CD4-positive, alpha-beta T cell (primary cell): ENCODE data around the gene DISP3. TPM values are rescaled to one million over a fixed set of nuclear protein-coding genes. Genes with fewer than 3 reads are reported as not detected.

Experiments
- ATAC-seq: fragments of 200-7000 bp; cut with Tn5 transposase; one replicate; pipeline ENCODE4 v1.10.0; 2022; ENCODE audit warnings: mild to moderate bottlenecking; ENCODE audit not compliant: poor library complexity
- CTCF ChIA-PET: fragments of 350-600 bp; sonication (Branson Sonifier 250); formaldehyde crosslinking; loops from one replicate; lab custom pipeline; 2021; ENCODE audit warnings: antibody characterized with exemption, inconsistent platforms; lab: Charles Lee
- POLR2A ChIA-PET: fragments of 350-600 bp; sonication (Branson Sonifier 250); formaldehyde crosslinking; loops from one replicate; lab custom pipeline; 2021; ENCODE audit warnings: antibody characterized with exemption, inconsistent platforms; lab: Charles Lee
- DNase-seq, 14 experiments: peaks; one replicate each; pipeline ENCODE4 v3.0.0-alpha.2; 2013 to 2020; ENCODE audit warnings: mixed read lengths in 2 of 14
- H3K27ac ChIP-seq, 2 donors: one replicate each; pipeline versions ENCODE4 v1.5.1 to v1.7.0; 2013; ENCODE audit warnings: low read length in 2 of 2, low read depth in 1 of 2, mild to moderate bottlenecking in 1 of 2
- H3K27me3 ChIP-seq, 2 experiments: 1 replicate in 1 of 2; 2 replicates in 1 of 2; pipeline versions ENCODE4 v1.6.1 to v1.7.0; 2013; ENCODE audit warnings: low read length in 2 of 2, control low read depth in 1 of 2, mild to moderate bottlenecking in 1 of 2, moderate library complexity in 1 of 2; ENCODE audit not compliant: insufficient read depth in 2 of 2, control insufficient read depth in 1 of 2
- H3K36me3 ChIP-seq: one replicate; pipeline ENCODE4 v1.6.1; 2013; ENCODE audit warnings: low read length, control low read depth; ENCODE audit not compliant: insufficient read depth
- H3K4me1 ChIP-seq: one replicate; pipeline ENCODE4 v1.6.1; 2013; ENCODE audit warnings: low read length, control low read depth; ENCODE audit not compliant: insufficient read depth
- H3K4me3 ChIP-seq: one replicate; pipeline ENCODE4 v1.5.1; 2013; ENCODE audit warnings: mild to moderate bottlenecking, low read length, moderate library complexity
- H3K9me3 ChIP-seq, 2 experiments: 1 replicate in 1 of 2; 2 replicates in 1 of 2; pipeline versions ENCODE4 v1.6.1 to v1.7.0; 2013; ENCODE audit warnings: low read length in 2 of 2, mild to moderate bottlenecking in 2 of 2, control low read depth in 1 of 2, moderate library complexity in 1 of 2; ENCODE audit not compliant: control insufficient read depth in 1 of 2, insufficient read depth in 1 of 2
- H3K27ac Mint-ChIP-seq: one replicate; pipeline ENCODE4 v1.8.0; 2020; ENCODE audit warnings: mixed read lengths
- H3K27me3 Mint-ChIP-seq: one replicate; pipeline ENCODE4 v1.8.0; 2021; ENCODE audit warnings: mixed read lengths
- H3K36me3 Mint-ChIP-seq: one replicate; pipeline ENCODE4 v1.8.0; 2021; ENCODE audit warnings: low read depth, mixed read lengths
- H3K4me1 Mint-ChIP-seq: one replicate; pipeline ENCODE4 v1.8.0; 2021; ENCODE audit warnings: low read depth, mixed read lengths
- H3K4me3 Mint-ChIP-seq: one replicate; pipeline ENCODE4 v1.8.0; 2020; ENCODE audit warnings: mild to moderate bottlenecking, mixed read lengths
- H3K9me3 Mint-ChIP-seq: one replicate; pipeline ENCODE4 v1.8.0; 2020; ENCODE audit warnings: mixed read lengths
- CTCF ChIP-seq: fragments of 200-600 bp; IDR thresholded peaks from one replicate; pipeline ENCODE4 v1.8.0; 2022; ENCODE audit warnings: antibody characterized with exemption, mild to moderate bottlenecking
- intact Hi-C, 2 experiments: fragments of 100-400 bp; cut with DNase I in 1 of 2; cut with micrococcal nuclease in 1 of 2; formaldehyde crosslinking; loops; one replicate each; pipeline versions ENCODE4 v1.15.1 to v1.9.0; 2023 to 2025; cut with DNase I, micrococcal nuclease
- total RNA-seq, 174 experiments: library from RNA in 2 of 174; stranded (reverse) in 2 of 174; gene quantifications; one replicate each; pipeline ENCODE4 v1.2.3 and lab custom pipeline; 2021 to 2026

DISP3 gene
- total RNA-seq, 2 experiments from 2014 or later = 0.55 to 0.56 TPM

GRCh38 chr1:11531943-11532342 lies 53.0 kb downstream of the DISP3 start:
- CTCF ChIA-PET = no interaction called here
- no peak overlapping the region for H3K4me3 ChIP-seq
- Mint-ChIP-seq H3K4me3 (no peak overlapping the region), H3K27me3 (no peaks in the 10 kb centered on the region), H3K36me3 (no peaks in the 10 kb centered on the region), H3K4me1 (no peaks in the 10 kb centered on the region), H3K9me3 (no peaks in the 10 kb centered on the region), H3K27ac (no peak overlapping the region)
- no peak overlapping the region for H3K27ac ChIP-seq
- no peak for TF ChIP-seq CTCF
- no peaks in the 10 kb centered on the region for H3K4me1 ChIP-seq
- POLR2A ChIA-PET = no interaction called here
- H3K9me3 ChIP-seq = peaks cover 0 to 4% of the 10 kb centered on the region in 2 experiments
- ATAC-seq (no peak), DNase-seq (no peak)
- H3K27me3 ChIP-seq = no peaks in the 10 kb centered on the region
- intact Hi-C loops = no loop called here
- no peaks in the 10 kb centered on the region for H3K36me3 ChIP-seq

GRCh38 chr1:11533790-11534787 lies 55.1 kb downstream of the DISP3 start:
- ChIA-PET CTCF (no interaction called here), POLR2A (no interaction called here)
- Mint-ChIP-seq H3K4me1 (no peaks in the 10 kb centered on the region), H3K27me3 (no peaks in the 10 kb centered on the region), H3K4me3 (no peak overlapping the region), H3K9me3 (no peaks in the 10 kb centered on the region), H3K36me3 (no peaks in the 10 kb centered on the region), H3K27ac (no peak overlapping the region)
- ATAC-seq (no peak), DNase-seq (no peak)
- Histone ChIP-seq H3K36me3 (no peaks in the 10 kb centered on the region), H3K27ac (no peak overlapping the region), H3K4me3 (no peak overlapping the region), H3K4me1 (no peaks in the 10 kb centered on the region), H3K9me3 (peaks cover 0 to 4% of the 10 kb centered on the region in 2 experiments), H3K27me3 (peaks cover under 1 to 5% of the 10 kb centered on the region in 2 experiments)
- TF ChIP-seq CTCF = no peak
- intact Hi-C loops = no loop called here

- Histone ChIP-seq H3K4me3 (no peak overlapping the region), H3K9me3 (peaks cover 0 to 4% of the 10 kb centered on the region in 2 experiments), H3K27me3 (peaks cover 3 to 5% of the 10 kb centered on the region in 2 experiments), H3K36me3 (no peaks in the 10 kb centered on the region), H3K4me1 (no peaks in the 10 kb centered on the region), H3K27ac (no peak overlapping the region)
- ATAC-seq (no peak), DNase-seq (no peak)
- no peaks in the 10 kb centered on the region for H3K9me3 Mint-ChIP-seq
- no peaks in the 10 kb centered on the region for H3K4me1 Mint-ChIP-seq
- ChIA-PET POLR2A (no interaction called here), CTCF (no interaction called here)
- TF ChIP-seq CTCF = no peak
- H3K36me3 Mint-ChIP-seq = no peaks in the 10 kb centered on the region
- H3K27me3 Mint-ChIP-seq = no peaks in the 10 kb centered on the region
- intact Hi-C loops = no loop called here
- no peak overlapping the region for H3K27ac Mint-ChIP-seq
- no peak overlapping the region for H3K4me3 Mint-ChIP-seq
These were observed 55.9 kb downstream of the DISP3 start for GRCh38 chr1:11534846-11535245.
